ENCODE results near the gene DSE.

- TF ChIP-seq CTCF (IDR thresholded peaks at IDR 0.05): no peak
- no peak for TF ChIP-seq POLR2A (IDR thresholded peaks at IDR 0.05)
These were observed 53.3 kb downstream of the DSE start for GRCh38 chr6:116424001-116424400.
